HG03139 (cell line): ENCODE measurements around the gene KRTAP3-3.
"Not testable (repeated sequence)": the region's sequence is repeated elsewhere in the genome, so short reads cannot be mapped to it uniquely, and the experiment has no call there.

Experiments
- ATAC-seq: cut with Tn5 transposase; IDR thresholded peaks from one replicate; pipeline ENCODE4 v1.9.1; 2021; ENCODE audit not compliant: unreplicated experiment

The KRTAP3-3 gene

DNA sequence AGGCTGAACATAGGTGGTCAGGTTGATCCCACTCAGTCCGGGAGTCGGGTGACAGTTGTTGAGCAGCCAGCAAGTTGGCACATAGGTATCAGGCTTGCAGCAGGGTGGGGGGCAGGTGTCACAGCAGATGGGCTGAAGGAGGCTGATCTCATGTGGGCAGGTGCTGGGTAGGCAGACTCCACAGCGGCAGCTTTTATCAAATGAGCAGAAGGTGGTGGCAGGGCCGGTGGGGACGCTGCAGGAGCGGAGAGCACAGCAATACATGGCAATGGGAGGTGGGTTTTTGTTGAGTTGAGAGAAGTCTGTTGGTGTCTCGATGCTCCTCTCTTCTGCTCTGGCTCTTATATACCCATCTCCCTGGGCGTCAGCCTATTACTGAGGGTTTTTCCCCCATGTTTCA is 14.8 kb upstream of the KRTAP3-3 start, which contains the start of gene KRTAP3-1:
KRTAP3-1 (minus strand) TSS at position 318 of the 400 bp plus-strand sequence; CDS start at position 264, 54 bp downstream.
- ATAC-seq, result no peak

DNA sequence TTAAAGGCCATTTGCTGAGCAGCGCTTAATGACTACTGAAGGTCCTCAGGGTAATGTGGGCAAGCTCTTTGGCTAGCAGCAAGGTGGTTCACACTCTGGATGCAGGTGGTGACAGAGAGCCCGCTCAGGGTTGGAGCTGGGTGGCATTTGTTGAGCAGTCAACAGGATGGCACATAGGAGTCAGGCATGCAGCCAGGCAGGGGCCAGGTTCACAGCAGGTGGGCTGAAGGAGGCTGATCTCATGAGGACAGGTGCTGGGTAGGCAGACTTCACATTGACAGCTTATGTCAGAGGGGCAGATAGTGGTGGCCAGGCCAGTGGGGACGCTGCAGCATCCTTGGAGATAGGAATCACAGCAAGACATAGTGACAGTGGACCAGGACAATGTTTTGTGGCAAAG is 10.4 kb upstream of the KRTAP3-3 start:
- ATAC-seq, result no peak

DNA sequence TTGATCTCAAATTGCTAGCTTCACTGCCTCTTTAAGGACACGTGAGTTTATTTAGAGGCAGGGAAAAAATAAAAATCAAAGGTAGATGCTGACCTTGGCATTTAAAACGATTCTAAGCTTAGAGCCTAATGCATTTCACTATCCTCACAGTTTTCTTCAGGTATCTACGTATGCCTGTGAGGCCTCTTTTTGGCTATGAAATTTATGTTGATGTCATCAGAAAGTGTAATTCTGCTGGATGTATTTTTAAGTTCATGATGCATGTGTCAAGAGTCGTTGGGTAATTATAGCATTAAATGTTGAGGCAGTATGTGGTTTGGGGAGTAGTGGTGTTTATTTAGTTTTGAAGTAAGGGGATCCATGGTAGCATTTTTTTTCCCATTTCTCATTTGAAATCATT is 10.0 kb upstream of the KRTAP3-3 start:
- ATAC-seq, result no peak

DNA sequence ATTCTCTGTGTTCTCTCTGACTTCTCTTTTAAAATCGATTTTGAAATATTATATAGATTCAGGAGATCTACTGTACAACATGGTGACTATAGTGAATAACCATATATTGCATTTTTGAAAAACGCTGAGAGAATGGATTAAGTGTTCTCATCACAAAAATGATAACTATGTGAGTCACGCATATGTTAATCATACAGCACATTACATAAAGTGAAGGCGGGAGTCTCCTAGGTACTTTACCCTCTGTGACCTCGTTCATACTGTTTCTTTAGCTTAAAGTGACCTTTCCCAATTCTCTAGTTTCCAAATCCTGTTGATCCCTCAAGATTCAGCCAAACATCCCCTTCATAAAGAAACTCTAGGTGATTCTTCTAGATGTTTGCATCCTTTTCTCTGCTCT is 8.8 kb upstream of the KRTAP3-3 start:
- no peak for ATAC-seq

DNA sequence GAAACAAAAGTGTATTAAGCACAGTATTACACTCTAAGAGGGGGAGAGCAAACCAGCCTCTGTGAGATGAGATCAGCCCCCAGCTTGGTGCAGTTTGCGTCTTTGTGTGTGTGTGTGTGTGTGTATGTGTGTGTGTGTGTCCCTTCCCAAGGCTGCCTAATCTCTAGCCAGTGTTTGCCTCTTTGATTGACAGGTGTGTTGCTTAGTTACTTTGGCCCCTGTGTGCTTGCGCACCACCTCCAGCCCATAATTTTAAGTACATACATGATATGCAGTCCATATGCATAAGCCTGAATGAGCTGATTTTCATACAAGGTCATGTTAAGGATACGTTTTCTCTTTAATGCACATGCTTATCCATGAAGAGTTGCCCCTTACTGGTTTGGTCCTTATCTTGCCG is 7.8 kb upstream of the KRTAP3-3 start:
- no peak for ATAC-seq

DNA sequence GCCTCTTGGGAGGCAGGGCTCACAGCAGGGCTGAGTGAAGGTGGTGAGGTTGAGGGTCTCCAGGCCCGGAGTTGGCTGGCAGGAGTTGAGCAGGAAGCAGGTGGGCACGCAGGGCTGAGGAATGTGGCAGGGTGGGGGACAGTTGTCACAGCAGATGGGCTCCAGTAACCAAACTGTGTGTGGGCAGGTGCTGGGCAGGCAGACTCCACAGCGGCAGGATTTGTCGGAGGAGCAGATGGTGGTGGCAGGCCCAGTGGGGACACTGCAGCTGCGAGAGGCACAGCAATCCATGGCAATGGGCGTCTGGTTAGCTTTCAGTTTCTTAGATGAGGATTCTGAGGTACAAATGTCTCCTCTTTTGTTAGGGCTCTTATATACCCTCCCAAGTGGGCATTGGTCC is 5.6 kb upstream of the KRTAP3-3 start, which contains the start of gene KRTAP3-2:
KRTAP3-2 (minus strand) TSS at position 344 of the 400 bp plus-strand sequence; CDS start at position 291, 53 bp downstream.
- ATAC-seq, result not testable (repeated sequence)

DNA sequence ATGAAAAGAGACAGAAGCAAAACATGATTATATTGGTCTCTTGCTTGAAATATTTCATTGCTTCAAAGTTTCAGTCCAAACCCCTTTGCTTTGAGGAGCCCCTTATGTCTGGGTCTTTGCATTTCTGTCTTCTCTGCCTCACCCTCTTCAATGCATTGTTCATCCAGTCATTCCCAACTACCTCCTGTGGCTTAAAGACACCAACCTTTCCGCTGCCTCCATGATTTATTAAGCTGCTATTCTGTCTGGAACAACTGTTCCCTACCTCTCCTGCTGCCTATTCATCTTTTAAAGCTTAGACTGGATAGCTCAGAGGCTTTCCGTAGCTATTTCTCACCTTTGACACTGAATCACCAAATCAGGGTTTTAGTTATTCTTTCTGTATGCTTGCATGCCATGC is 3.4 kb upstream of the KRTAP3-3 start:
- ATAC-seq, result no peak

DNA sequence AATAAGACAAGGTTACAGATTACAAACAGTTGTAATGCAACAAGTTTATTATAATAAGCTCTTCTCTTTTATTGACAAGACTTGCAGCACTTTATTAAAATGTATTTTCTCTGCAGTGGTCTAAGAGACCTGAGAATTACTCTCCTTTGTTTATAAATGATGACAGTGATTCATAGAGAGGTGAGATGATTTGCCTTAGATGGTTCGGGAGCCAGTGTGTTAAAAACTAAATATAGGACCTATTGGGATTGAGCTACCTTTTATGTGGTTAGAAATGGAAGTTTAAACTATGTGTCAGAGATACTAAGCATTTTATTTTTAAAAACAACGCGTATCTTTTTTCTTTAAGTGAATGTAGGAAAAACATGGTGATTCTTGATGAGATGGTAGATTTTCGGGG is 2.9 kb upstream of the KRTAP3-3 start:
- ATAC-seq, result no peak

DNA sequence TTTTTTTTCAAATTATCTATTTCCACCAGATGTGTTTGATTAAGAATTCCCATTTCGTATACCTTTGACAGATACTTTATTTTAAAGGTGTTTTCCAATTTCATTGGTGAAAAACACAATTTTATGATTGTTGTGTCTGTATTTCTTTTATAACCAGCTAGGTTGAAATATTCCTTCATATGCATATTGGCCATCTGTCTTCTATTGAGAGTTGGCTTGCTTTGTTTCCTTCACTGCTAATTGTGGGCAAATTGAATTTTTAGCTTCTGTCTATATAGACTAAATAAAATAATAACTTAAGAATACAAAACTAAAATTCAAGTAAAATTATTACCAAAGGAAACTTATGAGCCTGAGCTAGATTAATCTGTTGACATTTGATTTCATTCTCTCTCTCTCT is 1.2 kb upstream of the KRTAP3-3 start:
- ATAC-seq, result no peak

DNA sequence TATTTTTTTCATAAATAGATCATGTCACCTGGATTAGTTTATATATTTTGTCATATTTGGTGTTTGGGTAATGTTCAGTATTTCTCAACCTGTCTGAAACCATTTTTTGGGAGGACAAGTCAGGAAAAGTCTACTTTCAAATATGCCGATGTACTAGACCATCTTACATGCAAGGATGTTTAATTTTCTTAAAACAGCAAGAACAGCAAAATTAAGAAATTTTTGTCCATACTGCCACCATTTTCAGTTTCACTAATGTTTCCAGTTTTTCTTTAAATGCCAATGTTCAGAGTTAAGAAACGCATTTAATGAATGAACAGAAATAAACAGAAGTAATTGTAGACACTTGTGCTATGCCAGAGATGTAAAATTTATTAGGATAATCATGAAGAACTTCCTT is 880 bp downstream of the KRTAP3-3 start:
- ATAC-seq, result no peak

DNA sequence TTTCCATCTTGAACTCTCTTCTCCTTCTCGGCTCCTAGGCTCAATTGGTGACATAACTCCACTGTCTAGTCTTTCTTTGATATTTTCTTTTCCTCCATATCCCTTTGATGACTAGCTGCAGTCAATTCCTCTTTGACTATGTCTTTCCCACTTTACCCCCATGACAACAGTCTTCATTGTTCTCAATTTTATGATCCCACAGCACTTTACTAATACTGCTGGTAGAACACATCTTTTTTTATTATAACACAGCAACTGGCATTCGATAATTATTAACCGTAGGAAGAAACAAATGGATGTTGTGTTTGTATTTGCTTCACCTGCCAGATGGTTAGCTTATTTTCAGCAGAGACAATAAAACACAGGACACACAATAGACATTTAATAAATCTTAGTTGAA is 1.3 kb downstream of the KRTAP3-3 start:
- no peak for ATAC-seq

DNA sequence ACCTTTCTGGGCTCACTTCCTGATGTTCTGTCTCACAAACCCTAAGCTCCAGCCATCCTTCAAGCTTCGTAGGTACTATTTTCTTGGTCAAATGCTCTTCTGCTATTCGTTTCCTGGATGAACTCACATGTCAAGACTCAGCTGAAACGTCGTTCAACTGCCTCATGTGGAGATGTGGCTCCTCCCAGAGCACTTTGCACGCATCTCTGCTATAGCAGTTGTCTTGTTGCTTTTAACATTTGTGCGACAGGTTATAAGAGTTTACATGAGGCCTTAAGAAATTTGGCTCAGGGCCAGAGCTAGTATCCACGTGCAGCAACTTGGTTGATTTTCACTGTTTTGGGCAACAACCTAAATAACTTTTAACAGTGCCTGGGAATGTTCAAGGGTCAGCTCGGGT is 7.0 kb downstream of the KRTAP3-3 start:
- ATAC-seq, result no peak

DNA sequence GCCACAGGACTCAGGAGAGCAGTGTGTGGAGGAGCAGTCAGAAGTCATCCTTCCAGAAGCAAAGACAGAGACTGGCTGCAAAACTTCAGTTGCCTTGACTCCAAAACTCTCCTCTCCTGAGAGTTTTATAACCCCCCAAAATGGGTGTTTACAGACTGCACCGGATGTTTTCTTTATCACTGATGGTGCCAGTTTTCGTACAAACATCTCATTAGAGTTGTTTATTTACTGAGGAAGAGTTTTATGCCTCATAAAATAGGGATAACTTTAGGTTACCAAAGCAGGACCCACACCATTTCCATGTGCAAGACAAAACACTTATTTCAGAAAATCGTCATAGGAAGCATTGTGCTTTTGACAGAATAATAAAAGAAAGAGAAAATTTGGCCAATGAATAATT is 9.7 kb downstream of the KRTAP3-3 start, which contains the start of gene KRT40:
KRT40 (minus strand) TSS at position 101 of the 400 bp plus-strand sequence; CDS start at position 48, 53 bp downstream.
- ATAC-seq, result no peak

DNA sequence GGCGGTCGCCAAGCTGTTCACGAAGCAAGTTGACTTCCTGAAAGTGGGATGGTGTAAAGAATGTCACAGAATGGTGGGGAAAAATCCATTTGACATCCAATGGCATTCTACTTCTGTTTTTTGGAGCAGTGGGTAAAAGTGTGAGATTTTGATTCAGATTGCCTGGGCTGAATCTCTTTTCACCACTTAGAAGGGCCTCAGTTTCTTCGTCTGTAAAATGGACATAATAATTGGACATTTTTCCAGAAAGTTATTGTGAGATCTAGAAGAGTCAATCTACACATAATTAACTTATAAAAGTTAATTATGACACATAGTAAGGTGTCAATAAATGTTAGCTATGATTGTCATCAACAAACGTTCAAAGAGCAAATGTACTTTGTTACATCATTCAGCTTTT is 12.8 kb downstream of the KRTAP3-3 start:
- ATAC-seq, result no peak

DNA sequence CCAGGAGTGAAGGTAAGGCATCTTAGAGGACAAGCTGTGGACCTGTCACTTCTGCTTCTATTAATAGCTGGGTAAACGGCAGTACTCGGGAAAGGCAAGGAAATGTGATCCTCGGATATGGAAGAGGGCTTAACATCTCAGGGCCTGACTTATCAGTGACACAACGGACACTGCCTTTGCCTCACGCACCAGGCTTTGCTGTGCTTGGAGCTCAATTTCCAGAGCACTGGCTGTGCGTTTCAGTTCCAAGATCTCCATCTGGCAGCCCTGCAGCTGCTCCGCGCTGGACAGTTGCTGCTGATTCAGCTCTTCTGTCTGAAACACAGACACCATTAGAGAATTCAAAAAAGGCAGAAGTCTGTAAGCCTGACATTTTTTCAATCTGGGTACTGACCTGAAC is 13.4 kb downstream of the KRTAP3-3 start:
- ATAC-seq, result no peak

DNA sequence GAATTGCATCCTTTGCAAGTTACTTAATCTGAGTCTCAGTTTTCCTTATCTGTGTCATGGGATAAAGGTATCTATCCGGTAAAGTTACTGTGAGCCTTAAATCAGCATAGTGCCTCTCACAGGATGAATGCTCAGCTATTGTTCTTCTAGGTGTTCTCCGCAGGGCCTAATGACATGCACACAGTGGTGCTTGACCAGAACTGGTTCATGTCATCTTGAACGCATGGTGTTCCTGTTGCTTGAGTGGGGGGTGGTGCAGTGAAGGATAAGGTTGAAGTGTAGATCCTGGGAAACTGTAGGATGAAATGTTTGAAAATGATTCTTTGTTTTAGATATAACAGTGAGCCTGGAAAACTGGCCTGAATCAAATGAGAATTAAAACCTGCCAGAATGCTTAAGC is 13.8 kb downstream of the KRTAP3-3 start:
- no peak for ATAC-seq

DNA sequence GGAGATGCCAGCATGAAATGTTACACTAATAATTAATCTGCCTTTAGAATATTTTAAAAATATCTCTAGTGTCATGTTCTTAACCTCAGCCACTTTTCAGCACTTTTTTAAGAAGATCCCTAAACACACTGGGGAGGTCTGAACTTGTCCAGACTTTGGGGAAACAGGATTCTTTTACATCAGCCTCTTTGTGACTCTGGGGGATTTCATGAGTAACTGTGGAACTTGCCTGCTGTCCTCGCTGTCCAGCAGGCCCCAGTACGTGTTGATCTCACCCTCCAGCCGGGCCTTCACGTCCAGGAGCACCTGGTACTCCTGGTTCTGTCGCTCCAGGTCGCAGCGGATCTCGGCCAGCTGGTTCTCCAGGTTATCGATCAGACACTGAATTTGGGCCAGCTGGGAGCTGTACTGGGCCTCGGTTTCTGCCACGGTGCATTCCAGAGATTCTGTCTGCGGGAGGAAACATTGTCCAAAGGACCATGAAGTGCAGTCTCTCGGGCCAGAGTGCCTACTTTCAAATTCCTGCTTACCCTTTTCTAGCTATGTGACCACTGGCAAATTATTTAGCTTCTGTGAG is 15.3 kb downstream of the KRTAP3-3 start:
- no peak for ATAC-seq

DNA sequence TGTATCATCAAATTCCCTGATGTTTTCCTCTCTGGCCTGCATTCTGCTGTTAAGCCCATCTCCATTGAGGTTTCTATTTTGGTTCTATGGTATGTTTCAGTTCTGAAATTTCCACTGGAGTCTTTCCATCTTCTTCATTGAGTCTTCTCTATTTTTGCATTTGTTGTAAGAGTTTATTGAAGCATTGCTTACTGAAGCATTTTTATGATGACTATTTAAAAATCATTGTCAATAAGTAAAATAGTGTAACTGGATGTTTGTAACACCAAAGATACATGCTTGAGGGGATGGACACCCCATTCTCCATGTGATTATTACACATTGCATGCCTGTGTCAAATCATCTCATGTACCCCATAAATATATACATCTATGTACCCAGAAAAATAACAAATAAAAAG is 18.4 kb downstream of the KRTAP3-3 start:
- no peak for ATAC-seq

DNA sequence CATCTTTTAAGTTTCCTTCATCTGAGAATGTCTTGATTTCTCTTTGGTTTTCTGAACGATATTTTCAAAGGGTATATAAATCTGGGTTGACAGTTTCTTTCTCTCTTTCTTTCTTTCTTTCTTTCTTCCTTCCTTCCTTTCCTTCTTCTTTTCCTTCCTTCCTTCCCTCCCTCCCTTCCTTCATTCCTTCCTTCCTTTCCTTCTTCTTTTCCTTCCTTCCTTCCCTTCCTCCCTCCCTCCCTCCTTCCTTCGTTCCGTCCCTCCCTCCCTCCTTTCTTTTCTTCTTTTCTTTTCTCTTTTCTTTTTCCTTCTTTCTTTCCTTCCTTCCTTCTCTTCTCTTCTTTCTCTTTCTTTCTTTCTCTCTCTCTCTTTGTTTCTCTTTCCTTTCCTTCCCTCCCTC is 19.6 kb downstream of the KRTAP3-3 start:
- ATAC-seq, result no peak

DNA sequence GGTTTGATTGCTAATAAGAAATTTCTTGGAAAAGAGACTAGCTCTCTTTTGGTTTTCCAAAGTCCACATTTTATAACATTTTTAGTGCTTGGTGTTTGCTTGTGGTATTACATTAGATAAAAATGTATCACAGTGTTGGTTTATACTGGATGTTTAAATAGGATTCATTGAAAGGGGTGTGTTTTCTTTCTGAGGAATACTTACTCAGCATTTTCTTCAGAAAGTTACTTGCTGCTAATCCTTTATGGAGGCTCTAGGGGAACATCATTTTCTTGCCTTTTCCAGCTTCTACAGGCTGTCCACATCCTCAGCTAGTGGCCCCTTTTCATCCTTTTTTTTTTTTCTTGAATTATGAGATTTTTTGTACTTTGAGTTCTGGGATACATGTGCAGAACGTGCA is 26.4 kb downstream of the KRTAP3-3 start:
- no peak for ATAC-seq

DNA sequence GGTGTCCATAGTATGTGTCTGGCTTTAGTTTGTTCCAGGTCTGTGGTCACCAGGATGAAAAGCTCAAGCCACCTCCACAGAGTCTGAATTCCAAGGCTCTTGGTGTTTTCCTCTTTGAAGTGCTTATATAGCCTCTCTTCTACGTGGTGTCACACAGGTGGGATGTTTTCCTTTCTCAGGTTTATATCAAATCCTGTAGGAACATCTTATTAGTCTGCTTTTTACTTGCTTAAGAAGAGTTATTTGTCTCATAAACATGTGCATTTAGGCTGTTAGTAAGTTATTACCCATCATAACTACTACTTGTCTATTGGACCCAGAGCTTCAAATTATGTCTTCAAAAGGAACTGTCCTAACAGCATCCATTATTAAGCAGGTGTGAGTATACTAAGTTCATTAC is 27.1 kb downstream of the KRTAP3-3 start, which contains the start of gene KRT39:
KRT39 (minus strand) TSS at position 101 of the 400 bp plus-strand sequence; CDS start at position 9, 92 bp downstream.
- ATAC-seq, result no peak

DNA sequence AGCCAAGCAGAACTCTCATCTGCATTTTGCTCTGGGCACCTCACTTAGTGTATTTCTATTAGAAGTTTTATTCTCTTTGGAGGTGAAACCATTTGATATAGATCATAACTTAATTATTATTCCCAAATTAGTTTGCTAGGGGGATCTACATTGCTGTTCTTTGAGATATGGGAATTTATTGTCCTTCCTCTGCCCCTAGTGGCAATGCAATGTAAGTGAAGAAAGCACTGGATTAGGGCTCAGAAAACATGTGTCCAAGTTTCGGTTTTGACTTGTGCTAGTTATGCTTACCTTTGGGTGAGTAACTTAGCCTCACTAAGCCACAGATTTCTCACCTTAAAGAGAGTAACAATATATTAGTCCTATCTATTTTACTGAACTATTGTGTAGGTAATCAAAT is 30.1 kb downstream of the KRTAP3-3 start:
- ATAC-seq, result no peak

DNA sequence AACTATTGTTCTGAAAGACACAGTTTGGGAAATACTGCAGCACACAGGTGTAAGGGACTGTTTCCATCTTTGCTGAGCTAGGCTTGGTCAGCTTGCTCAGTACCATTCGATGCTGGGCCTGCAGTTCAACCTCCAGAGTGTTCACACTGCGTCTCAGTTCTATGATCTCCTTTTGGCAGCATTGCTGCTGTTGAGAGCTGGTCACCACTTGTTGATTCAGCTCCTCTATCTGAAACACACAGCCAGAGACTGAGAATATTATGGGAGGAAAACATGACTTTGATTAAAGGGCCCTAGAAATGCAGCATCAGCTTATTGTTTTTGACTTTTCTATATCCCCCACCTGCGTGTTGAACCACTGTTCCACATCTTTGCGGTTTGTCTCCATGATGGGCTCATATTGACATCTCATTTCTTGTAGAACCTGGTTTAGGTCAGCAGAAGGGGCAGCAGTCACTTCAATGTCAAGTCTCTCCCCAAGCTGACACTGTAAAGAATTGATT is 31.9 kb downstream of the KRTAP3-3 start:
- ATAC-seq, result no peak
